ENCODE results near the gene NUBP2.
A peak's percentile ranks its signal among the peaks of the same experiment; 100 is the strongest.

The NUBP2 gene, protein sequence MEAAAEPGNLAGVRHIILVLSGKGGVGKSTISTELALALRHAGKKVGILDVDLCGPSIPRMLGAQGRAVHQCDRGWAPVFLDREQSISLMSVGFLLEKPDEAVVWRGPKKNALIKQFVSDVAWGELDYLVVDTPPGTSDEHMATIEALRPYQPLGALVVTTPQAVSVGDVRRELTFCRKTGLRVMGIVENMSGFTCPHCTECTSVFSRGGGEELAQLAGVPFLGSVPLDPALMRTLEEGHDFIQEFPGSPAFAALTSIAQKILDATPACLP

DNA sequence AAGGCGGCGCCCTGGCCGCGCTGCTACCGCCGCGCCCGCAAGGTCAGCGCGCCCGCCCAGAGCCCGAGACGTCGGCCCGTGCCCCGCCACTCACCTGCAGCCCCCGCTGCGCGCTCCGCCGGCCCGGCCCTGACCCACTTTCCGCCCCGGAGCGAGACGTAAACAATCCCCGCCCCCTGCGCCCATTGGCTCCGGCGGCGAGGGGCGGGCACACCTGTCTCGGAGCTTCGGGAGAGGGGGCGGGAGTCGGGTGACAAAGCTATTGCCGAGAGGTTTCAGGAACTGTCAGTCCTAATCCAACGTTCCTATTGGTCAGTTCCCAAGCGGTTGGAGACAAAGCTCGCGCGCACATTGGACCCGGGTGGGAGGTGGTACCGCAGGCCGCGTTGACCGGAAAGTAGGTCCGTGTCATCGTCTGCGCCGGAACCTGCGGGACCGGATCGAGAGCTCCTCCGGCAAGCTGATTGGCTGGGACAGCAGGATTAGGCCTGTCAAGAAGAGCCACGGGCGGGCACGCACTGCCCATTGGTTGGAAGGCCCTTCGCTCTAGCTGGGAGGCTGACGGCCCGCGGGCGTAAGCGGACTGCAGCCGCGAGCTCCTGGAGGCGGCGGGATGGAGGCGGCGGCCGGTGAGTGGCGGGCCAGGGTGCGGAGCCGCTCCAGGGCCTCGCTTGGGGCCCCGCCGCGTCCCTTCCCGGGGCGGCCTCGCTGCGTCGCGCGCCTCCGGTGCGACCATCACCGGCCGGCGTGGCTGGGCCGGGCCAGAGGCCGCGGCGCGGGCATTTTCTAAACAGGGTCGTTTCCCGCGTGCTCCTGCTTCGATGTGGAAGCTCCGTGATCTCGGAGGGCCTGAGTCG is at the start of gene NUBP2, which contains the start of gene SPSB3:
TSS of gene NUBP2 (plus strand) at position 553 of the 857 bp plus-strand sequence. CDS start at position 614, 61 bp downstream.
TSS of gene SPSB3 (minus strand) at position 164 of the 857 bp plus-strand sequence. CDS start 1,088 bp downstream, outside the sequence.
- DNase-seq (ENCODE audit: low spot score): peak; percentile 100

DNA sequence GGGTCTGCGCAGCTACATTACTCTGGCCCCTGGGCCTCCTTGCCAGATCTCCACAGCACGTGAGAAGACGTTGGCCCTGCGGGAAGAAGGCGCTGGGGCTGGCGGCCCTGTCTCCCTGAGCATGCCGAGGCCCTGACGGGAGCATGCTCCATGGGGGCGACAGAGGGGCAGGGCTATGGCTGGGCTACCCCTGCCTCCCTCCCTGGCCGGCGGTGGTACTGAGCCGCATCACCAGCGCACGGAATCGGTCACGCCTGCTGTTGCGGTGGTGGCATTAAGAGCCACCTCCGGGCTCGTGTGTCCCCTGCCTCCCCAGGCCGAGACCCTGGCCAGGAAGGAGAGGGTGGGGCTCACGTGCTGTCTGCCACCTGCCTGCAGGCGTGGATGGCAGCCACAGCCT is 48.6 kb upstream of the NUBP2 start:
- no peak for DNase-seq (ENCODE audit: low spot score)

DNA sequence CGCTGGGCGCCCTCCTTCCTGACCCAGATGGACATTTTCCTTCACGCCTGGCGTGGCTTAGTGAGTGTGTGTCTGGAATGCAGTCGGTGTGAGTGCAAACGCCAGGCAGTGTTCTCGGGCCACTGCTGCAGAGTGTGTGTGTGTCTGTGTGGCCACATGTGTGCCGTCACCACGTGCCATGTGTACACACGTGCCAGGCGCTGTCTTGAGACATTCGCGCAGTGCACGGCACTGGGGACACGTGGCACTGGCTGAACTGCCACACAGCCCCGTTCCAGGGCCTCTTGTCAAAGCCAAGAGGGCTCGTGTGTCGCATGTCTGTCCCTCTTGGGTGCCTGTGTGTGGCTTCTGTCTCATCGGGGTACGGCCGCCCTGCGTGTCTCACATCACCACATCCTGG is 47.9 kb upstream of the NUBP2 start:
- DNase-seq (ENCODE audit: low spot score): no peak

DNA sequence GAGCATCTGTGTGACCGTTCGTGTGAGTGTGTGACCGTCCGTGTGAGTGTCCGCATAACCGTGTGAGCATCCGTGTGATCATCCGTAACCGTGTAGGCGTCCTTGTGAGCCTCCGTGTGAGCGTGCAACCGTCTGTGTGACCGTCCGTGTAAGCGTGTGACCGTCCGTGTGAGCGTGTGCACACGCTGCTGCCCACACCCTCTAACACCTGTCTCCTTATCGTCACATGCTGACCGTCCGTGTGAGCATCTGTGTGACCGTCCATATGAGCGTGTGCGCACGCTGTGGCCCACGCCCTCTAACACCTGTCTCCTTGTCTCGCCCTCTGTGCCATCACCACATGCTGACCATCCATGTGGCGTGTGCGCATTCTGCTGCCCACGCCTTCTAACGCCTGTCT is 42.5 kb upstream of the NUBP2 start:
- DNase-seq (ENCODE audit: low spot score): no peak

DNA sequence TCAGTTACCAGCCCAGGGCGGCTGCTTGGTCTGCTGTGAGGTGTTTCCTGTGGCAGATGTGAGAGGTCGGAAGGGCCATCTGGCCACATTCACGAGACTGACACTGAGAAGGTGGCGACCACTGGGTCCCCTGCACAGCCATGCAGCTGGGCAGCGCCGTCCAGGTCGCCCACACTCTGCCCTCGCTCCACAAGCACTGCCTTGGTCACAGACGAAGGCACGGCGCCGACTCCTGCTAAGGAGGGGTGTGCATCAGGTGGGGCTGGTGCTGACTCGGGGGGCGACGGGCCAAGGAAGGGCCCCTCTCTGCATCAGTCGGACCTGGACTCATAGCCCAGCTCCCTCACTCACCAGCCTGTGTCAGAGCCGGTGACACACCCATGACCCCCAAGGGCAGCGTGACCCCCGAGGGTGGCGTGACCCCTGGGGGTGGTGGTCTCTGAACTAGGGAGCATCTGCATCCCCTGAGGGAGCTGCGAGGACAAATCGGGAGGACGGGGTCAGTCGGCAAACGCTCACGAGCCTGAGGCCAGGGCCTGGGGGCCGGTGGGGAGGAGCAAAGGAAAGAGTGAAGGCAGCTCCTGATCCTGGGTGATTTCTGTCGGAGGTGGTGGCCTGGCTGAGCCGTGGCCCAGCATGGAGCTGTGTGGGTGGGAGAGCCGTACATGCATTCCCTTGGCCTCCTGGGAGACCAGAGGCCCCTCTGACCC is 41.8 kb upstream of the NUBP2 start:
- DNase-seq (ENCODE audit: low spot score): peak; percentile 42

DNA sequence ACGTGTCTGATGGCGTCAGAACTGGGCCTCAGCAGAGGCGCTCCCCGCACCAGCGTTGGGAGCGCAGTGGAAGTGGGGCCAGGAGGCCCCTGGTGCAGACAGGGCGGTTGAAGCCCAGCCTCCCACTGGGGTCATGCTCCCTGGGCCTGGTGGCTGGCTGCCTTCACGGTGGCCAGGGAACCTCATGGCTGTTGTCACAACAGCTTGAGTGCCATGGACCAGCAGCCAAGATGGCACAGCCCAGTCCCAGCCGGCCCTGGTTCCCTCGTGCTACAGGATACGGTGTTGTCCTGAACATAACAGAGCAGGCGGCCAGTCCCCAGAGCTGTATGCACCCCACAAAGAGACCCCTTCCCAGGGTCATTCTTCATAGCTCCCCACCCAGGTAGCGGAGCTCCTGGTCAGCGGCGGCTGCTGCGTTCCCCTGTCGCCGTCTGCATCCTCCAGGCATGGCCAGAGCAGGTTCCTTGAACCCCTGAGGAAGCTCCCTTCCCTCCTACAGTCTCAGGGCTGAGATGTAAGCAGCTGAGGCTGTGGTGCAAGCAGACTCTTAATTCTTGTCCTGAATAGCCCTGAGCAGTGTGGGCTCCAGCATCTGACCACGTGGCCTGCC is 41.1 kb upstream of the NUBP2 start:
- DNase-seq (ENCODE audit: low spot score): no peak

DNA sequence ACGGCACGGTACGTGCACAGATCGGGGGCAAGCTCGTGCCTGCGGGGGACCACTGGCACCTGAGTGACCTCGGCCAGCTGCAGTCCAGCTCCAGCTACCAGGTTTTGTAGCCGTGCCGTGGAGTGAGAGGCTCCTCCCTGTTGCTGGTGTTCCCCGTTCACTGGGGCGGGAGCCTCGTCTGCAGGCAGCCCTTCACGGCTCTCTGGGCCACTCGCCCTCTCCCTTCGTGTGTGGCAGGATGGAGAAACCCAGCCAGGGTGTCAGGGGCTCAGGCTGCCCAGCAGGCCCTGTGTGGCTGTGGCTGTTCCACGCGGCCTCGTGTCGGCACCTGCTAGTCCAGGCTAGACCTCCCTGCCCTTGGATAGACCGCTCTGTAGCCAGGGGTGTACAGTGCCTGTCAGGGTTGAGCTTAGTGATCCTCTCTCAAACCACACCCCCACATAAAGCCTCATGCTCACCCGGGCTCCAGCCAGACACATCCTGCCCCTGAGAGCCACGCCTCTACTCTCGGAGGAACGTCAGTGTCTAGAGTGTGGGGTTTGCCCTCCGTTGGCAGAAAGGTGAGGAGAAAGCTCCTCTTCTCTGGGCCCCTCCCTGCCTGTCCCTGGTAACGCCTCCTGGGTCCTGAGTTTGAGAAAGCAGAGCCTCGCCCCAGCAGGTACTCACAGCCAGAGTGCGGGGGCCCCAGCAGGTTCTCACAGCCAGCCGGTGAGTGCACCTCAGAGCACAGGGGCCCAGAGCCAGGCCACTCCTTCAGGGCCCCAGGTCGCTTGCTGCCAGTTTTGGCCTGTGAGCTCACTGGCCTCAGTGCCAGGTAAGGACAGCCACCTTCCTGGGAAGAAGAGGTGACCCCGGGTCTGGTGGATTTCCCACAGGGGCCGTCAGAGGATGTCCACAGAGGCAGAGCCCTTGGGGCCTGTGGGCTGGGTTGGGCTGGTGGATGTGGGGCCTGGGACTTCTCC is 39.1 kb upstream of the NUBP2 start:
- DNase-seq (ENCODE audit: low spot score): no peak

DNA sequence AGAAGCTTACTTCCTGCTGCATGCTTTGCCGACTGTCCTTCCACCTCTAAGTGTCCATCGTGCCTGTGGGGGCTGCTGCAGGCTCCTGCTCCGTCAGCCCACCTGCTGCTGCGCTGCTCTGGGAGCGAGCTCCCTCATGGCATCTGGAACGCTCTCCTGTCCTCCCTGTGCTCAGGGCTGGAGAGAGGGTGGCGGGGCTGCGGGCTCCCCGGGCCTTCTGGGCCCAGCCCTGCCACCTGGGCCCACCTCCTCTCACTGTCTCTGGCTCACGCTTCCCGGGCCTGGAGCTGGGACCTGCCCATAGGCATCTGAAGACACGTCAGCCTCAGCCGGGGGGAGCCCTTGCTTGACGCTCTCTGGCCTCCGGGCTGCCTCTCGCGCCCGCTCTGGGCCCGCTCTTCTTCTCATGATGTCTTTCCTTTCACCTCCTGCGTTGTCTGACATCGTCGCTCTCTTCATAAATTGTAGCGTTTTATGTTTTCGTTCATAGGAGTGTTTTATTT is 38.4 kb upstream of the NUBP2 start:
- no peak for DNase-seq (ENCODE audit: low spot score)

DNA sequence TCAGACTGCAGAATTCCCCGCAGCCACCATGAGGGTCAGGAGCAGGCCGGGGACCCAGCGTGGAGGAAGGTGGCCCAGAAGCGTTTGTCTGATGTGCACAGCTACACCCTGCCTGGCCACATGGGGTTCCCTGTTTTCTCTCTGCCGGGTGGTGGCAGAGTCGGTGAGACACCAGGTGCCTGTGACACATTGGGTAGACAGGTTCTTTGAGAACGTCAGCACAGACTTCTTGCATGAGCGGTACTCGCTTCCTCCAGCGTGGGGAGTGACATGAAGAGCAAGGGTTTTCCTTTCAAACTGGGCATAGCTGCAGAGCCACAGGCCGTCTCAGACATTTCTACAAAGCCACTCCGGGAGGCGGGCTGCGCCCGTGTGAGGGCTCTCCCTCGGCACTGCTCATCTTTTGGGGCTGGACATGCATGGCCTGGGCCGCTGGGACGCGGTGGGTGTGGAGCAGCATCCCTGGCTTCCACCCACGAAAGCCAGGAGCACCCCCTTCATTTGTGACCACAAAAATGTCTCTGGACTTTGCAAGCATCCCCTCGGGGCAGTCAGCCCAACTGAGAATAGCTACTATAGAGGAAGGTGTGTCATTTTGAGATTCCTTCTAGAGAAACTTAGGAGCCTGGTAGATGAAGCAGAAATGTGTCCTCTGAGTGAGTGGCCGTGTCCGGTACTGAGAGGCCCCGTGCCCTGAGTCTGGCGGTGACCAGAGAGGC is 37.4 kb upstream of the NUBP2 start:
- no peak for DNase-seq (ENCODE audit: low spot score)

DNA sequence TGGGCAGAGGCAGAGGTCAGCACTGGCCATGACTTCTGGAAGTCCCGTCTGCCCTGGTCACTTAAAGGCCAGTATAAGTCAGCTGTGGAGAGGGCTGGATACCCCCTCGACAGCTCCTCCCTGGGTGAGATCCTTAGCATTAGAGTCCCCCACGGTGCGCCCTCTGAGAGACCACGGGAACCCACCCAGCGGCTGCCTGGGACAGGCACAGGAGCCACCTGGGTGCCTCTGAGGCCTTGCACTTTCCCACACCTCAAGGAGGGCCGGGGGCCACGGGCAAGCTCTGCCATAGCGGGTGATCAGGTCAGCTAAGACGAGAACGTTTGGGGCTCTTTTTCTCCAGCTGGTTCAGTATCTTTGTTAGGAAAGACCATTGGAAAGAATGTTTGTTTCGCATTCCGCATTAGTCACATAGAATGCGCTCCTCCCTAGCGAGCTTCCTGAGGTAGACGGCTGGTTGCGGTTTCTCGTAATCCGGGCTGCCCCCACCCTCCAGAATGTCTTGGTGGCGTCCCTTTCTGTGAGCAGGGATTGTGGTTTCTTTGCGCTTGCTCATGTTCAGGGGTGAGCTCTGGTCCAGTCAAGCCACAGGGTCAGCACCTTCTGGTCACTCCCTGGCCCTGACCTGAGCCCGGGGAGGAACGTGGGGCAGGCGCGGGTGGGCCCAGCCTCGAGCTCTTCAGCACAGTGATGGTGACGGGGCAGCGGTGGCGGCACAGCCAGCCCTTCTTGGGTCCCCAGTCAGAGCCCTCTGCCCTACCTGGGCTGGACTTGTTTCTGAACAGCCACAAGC is 36.7 kb upstream of the NUBP2 start:
- no peak for DNase-seq (ENCODE audit: low spot score)

DNA sequence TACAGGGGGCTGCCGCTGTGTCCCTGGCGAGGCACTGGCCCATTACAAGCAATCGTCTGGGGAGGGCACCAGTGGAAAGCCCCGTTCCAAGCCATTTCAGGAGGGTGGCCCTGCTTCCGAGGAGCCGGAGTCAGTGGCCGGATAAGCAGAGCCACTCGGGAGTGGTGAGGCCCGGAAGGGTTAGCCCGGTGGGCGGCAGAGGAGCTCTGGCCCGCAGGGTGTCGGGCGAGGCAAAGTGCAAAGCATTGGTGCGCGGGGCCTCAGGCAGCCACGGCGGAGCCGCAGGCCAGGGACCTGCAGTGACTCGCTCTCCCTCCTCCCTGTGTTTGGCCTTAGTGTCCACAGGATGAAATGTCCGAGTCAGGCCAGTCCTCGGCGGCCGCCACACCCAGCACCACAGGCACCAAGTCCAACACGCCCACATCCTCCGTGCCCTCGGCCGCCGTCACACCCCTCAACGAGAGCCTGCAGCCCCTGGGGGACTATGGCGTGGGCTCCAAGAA is 36.0 kb upstream of the NUBP2 start:
- DNase-seq (ENCODE audit: low spot score): no peak

DNA sequence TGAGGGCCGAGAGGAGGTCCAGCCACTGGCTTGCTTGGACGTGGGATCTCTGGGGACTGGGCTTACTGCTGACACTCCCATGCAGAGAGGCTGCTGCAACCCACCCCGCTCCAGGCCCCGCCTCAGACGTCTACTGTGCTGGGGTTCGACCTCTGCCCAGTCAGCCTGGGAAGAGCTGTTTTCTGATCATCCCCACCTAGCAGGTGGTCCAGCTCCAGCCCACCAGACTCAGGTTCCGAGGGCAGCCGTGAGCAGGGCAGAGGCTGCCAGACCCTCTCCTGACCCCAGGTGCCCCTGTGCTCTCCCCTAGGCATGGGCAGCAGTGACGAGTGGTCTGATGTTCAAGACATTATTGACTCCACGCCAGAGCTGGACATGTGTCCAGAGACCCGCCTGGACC is 34.8 kb upstream of the NUBP2 start:
- no peak for DNase-seq (ENCODE audit: low spot score)

DNA sequence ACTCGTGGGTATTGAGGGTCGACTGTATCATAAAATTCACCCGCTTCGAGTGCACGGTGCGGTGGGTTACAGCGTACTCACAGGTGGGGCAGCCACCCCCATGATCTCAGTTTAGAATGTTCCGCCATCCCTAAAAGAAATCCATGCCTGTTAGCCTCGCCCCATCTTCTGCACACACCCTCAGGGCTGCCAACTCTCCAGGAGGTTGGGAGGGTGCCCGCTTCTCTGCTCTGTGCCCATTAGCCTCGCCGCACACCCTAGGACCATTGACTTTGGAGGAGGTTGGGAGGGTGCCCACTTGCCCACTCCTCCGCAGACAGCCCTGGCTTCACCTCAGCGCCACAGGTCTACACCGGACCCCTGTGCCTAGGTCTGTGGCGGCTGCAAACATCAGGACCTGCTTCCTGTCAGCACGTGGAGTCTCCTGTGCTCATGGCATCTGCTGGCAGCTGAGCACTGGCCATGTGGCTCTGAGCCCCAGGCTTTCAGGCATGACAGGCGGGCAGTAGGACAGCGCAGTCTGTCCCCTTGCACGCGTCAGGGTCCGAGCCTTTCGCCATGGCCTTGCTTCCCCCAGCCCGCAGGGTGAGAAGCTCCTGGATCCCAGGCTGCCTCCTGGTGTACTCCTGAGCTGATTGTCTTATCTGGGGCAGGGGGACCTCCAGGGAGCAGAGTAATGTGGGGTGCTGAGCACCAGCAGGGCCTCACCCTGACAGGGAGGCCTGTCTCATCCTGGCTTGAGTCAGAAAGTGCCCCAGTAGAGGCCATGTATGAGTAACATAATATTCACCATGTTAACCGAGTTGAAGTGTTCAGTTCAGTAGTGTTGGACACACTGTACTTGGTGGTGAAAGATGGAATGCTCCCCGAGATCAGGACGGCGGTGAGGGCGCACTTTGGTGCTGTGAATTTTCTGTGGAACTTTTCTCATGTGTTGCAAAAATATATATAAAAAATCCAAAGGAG is 33.3 kb upstream of the NUBP2 start:
- no peak for DNase-seq (ENCODE audit: low spot score)

DNA sequence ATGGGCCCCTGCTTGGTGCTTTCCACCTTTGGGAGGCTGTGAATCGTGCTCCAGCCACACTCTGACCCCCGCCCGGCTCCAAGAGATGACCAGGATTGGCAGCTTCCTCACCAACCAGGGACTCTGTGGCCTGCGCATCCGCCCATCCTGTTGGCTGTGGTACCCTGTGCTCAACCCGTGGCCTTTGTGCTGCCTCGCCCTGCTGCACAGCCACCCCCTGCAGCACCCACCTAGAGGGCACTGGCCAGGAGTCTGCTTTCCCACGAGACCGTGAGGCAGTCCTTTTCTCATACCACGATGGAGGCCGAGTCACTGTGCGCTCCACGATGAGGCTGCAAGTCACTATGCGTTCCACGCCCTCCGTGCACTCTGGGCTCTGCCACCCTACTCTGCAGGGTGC is 30.8 kb upstream of the NUBP2 start:
- no peak for DNase-seq (ENCODE audit: low spot score)

DNA sequence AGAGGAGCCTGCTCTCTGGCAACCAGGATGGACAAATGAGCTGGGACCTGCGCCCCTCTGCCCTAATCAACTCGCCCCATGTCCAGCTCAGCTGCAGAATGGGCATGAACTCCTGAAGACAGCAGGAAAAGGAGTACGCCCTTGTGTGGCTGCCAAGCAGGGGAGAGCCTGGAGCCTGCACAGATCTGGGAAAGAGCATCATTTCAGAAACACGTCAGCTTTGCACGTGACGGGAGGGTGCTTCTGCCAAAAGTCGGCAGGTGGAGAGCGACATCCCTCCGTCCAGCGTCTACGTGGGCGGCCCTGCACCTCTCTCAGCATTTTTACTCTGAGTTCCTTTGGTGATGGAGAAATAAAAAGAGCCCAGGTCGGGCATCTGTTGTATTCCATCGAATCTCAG is 29.9 kb upstream of the NUBP2 start:
- no peak for DNase-seq (ENCODE audit: low spot score)

DNA sequence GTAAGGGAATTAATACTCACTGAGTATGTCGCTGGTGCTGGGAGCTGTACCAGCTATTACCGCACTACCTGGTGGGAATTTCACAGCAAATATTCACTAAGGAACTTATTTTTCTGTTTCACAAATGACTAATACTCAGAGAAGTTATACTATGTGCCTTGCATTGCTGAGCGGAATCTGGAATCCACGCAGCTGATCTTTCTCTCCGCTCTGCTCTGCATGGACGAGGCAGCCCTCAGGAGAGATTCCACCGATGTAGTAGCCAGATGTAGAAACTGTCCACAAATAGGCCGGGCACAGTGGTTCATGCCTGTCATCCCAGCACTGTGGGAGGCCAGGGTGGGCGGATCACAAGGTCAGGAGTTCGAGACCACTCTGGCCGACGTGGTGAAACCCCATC is 28.6 kb upstream of the NUBP2 start:
- DNase-seq (ENCODE audit: low spot score): no peak

DNA sequence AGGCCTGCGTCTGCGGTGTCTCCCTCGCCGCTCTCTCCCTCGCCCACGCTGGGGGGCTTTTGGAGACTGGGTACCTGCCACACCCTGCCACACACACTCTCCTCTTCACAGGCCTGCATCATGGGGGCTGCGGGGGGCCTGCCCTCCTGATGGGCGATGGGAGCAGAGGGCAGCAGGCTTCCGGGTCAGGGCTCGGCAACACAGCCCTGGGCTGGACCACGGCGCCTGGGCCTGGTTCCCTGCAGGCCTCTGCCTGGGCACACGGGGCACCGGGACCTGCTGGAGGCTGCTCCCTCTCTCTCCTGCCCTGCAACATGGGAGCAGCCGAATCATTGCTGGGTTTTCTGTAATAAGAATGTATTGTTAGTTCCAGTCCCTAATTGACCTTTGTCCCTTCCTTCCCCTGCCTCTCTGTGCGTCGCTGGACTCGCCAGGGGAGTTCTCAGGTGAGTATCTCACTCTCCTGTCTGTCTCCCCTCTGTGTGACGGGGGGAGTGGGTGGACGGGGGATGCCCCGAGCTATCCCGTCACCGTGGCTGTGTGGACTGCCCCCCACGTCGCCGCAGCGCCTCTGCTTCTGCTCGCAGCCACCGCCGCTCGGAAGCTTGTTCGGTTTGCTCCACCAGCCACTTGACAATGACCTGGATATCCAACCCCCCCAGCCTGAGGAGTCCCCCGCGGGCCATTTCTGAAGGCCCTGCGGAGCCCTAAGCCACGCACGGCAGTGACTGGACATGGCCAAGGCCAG is 24.9 kb upstream of the NUBP2 start:
- no peak for DNase-seq (ENCODE audit: low spot score)
